ENCODE measurements around the gene CX3CL1.

- TF ChIP-seq CTCF (conservative IDR thresholded peaks at IDR 0.05; ENCODE audit: low read length) (no peak), EZH2phosphoT487 (IDR thresholded peaks at IDR 0.05; ENCODE audit: borderline replicate concordance) (no peak)
Measured at GRCh38 chr16:57366544-57367040, 5.7 kb upstream of the CX3CL1 start.

Data from Loucy (cell line).